Measurements from ENCODE around the gene MCTP1. TPM values are rescaled to one million over a fixed set of nuclear protein-coding genes. Genes with fewer than 3 reads are reported as not detected.

The MCTP1 gene
- total RNA-seq, 1 donor from 2014 or later = 3.7 TPM

DNA sequence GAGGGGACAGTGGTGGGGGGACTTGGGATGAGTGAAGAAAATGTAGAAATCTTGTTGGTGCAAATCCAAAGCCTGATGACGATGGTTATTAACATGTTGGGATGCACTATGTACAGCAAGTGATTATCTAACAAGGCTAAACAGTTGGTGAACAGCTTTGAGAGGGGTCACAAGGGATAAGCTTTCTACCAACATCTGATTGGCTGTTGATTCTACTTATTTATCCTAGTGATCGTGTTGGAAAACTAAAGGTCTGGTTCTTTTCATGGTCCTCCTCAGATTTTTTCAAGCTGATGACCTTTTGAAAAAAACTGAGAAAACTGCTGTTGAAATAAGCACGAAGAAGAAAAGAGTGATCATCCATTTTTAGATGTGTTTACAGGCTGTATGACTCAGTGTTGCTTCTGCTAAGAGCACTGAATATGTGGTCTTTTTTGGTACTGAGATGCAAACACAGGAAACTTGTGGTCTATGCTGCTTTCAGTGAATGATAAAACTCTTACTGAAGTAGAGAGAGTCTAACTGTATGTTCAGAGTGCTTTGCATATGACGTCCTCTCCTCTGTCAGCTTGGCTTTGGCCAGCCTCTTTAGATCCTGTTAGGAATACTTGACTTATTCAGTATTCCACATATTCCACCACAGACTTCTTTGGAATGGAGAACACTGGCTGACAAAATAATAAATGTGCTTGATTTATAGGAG is 491.6 kb downstream of the MCTP1 start:
- no peaks in the 10 kb centered on the region for H3K9me3 ChIP-seq (ENCODE audit: low read depth)
- H3K4me1 Mint-ChIP-seq = peaks cover 12% of the 10 kb centered on the region
- no peaks in the 10 kb centered on the region for H4K20me1 ChIP-seq (ENCODE audit: low read depth)
- H3K4me3 Mint-ChIP-seq = no peak overlapping the region
- no peaks in the 10 kb centered on the region for H3F3A ChIP-seq (ENCODE audit: low read depth)
- no peaks in the 10 kb centered on the region for H3K79me2 ChIP-seq (ENCODE audit: low read depth)
- no peaks in the 10 kb centered on the region for H3K27me3 Mint-ChIP-seq (ENCODE audit: insufficient read depth, low read depth)
- H3K4me1 ChIP-seq = peaks cover 12% of the 10 kb centered on the region
- H3K27ac ChIP-seq = no peak overlapping the region
- no peak overlapping the region for H3K4me3 ChIP-seq
- no peak overlapping the region for H3K9ac ChIP-seq
- peaks cover 2% of the 10 kb centered on the region for H3K36me3 Mint-ChIP-seq
- no peak for TF ChIP-seq EZH2phosphoT487 (IDR thresholded peaks at IDR 0.05)
- no peak for TF ChIP-seq CTCF (IDR thresholded peaks at IDR 0.05)
- TF ChIP-seq EZH2 (IDR thresholded peaks at IDR 0.05) = no peak
- H3K4me2 ChIP-seq = no peak overlapping the region
- H3K9me3 Mint-ChIP-seq = no peaks in the 10 kb centered on the region
- no peaks in the 10 kb centered on the region for H3K27me3 ChIP-seq
- no peak overlapping the region for H3K27ac Mint-ChIP-seq
- DNase-seq (ENCODE audit: low spot score) = no peak
- no peaks in the 10 kb centered on the region for H3K36me3 ChIP-seq
- H2AFZ ChIP-seq (replicated peaks) = no peak overlapping the region

- Histone ChIP-seq H3K4me1 (peaks cover 12% of the 10 kb centered on the region), H3K4me3 (no peak overlapping the region), H3K27me3 (no peaks in the 10 kb centered on the region), H3K9ac (no peak overlapping the region), H3K4me2 (no peak overlapping the region), H4K20me1 (ENCODE audit: low read depth) (no peaks in the 10 kb centered on the region), H3K36me3 (no peaks in the 10 kb centered on the region), H3K9me3 (ENCODE audit: low read depth) (no peaks in the 10 kb centered on the region), H3F3A (ENCODE audit: low read depth) (no peaks in the 10 kb centered on the region), H2AFZ (replicated peaks) (no peak overlapping the region), H3K79me2 (ENCODE audit: low read depth) (no peaks in the 10 kb centered on the region), H3K27ac (no peak overlapping the region)
- no peak for DNase-seq (ENCODE audit: low spot score)
- Mint-ChIP-seq H3K27me3 (ENCODE audit: insufficient read depth, low read depth) (no peaks in the 10 kb centered on the region), H3K4me3 (no peak overlapping the region), H3K4me1 (peaks cover 13% of the 10 kb centered on the region), H3K9me3 (no peaks in the 10 kb centered on the region), H3K27ac (no peak overlapping the region), H3K36me3 (peaks cover 2% of the 10 kb centered on the region)
- TF ChIP-seq EZH2phosphoT487 (IDR thresholded peaks at IDR 0.05) (no peak), EZH2 (IDR thresholded peaks at IDR 0.05) (no peak), CTCF (IDR thresholded peaks at IDR 0.05) (no peak)
These were observed 493.1 kb downstream of the MCTP1 start for GRCh38 chr5:94791829-94792228.

DNA sequence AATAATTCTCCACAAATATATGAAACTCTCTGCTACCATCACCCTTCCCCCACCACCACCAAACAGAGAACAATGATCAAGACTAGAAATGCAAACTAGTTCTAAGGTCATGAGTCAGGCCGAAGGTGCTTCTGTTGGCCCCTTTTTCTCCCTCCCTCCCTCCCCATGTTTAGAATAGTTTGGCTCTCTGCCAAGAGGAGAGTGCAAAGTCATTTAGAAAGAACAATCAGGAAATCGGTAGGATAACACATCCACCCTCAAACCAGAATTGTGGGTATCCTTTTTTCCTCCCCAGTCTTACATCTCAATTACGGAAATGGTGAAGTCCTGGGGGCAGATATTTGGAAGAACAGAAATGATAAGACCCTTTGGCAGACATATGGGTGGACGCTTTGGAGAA is 496.4 kb downstream of the MCTP1 start:
- DNase-seq (ENCODE audit: low spot score) = no peak
- no peaks in the 10 kb centered on the region for H3K4me1 ChIP-seq
- no peaks in the 10 kb centered on the region for H4K20me1 ChIP-seq (ENCODE audit: low read depth)
- TF ChIP-seq EZH2 (IDR thresholded peaks at IDR 0.05) = no peak
- TF ChIP-seq CTCF (IDR thresholded peaks at IDR 0.05) = no peak
- TF ChIP-seq EZH2phosphoT487 (IDR thresholded peaks at IDR 0.05) = no peak
- no peak overlapping the region for H2AFZ ChIP-seq (replicated peaks)
- Mint-ChIP-seq H3K27me3 (ENCODE audit: insufficient read depth, low read depth) (no peaks in the 10 kb centered on the region), H3K27ac (no peak overlapping the region), H3K9me3 (no peaks in the 10 kb centered on the region), H3K4me1 (peaks cover 5% of the 10 kb centered on the region), H3K36me3 (peaks cover 2% of the 10 kb centered on the region), H3K4me3 (no peak overlapping the region)
- H3K9ac ChIP-seq = no peak overlapping the region
- H3K9me3 ChIP-seq (ENCODE audit: low read depth) = no peaks in the 10 kb centered on the region
- H3K79me2 ChIP-seq (ENCODE audit: low read depth) = no peaks in the 10 kb centered on the region
- H3F3A ChIP-seq (ENCODE audit: low read depth) = no peaks in the 10 kb centered on the region
- no peaks in the 10 kb centered on the region for H3K36me3 ChIP-seq
- H3K4me3 ChIP-seq = no peak overlapping the region
- H3K4me2 ChIP-seq = no peak overlapping the region
- no peak overlapping the region for H3K27ac ChIP-seq
- H3K27me3 ChIP-seq = no peaks in the 10 kb centered on the region

Measured in neural progenitor cell (in vitro differentiated cells).